K562 (cell line): ENCODE measurements around the gene POU2AF3. TPM values are rescaled to one million over a fixed set of nuclear protein-coding genes. Genes with fewer than 3 reads are reported as not detected.

Experiments used
- ATAC-seq: fragments of 200-7000 bp; cut with Tn5 transposase; 3 replicates; pipeline ENCODE4 v1.9.1; 2020; ENCODE audit warnings: moderate library complexity
- BruUV-seq: library from RNA; stranded (reverse); fragments of 400-500 nt; replicated peaks from 2 replicates; lab custom pipeline; 2021; lab: Mats Ljungman, UMichigan
- CTCF ChIA-PET: fragments of 300-600 bp; formaldehyde crosslinking; extraction: SDS; loops from one replicate; lab custom pipeline; 2021; ENCODE audit warnings: low intra/inter-chr PET ratio; lab: Yijun Ruan, JAX
- POLR2A ChIA-PET: fragments of 300-600, 350-650 bp; sonication (Branson Sonifier 250); formaldehyde crosslinking; extraction: SDS; loops from one replicate; lab custom pipeline; 2021; ENCODE audit warnings: antibody characterized with exemption, inconsistent platforms; lab: Yijun Ruan, JAX
- DNase-seq, 4 experiments: peaks; one replicate each; pipeline versions ENCODE4 v3.0.0 to v3.0.0-alpha.2; 2011 to 2018; ENCODE audit warnings: low spot score in 3 of 4, mixed read lengths in 3 of 4; ENCODE audit errors: extremely low read depth in 1 of 4
- FAIRE-seq: peaks from 2 replicates; lab custom pipeline; 2011; peaks lifted over from hg19 to GRCh38; lab: Jason Lieb, UNC
- H2AFZ ChIP-seq: 2 replicates; pipeline ENCODE4 v1.6.0; 2011; ENCODE audit warnings: low read depth, low read length, control low read depth, inconsistent platforms
- H3K27ac ChIP-seq: fragments of 200-600 bp; 3 replicates; pipeline ENCODE4 v1.8.0; 2011; ENCODE audit warnings: low read depth, mild to moderate bottlenecking, control low read depth, inconsistent platforms, low read length, moderate library complexity, mixed read lengths; ENCODE audit errors: extremely low read depth
- H3K27me3 ChIP-seq, 2 experiments: fragments of 300-600 bp in 1 of 2; 2 replicates in 1 of 2; 3 replicates in 1 of 2; pipeline versions ENCODE4 v1.6.0 to v1.8.0; 2011; ENCODE audit warnings: inconsistent platforms in 2 of 2, low read length in 2 of 2, mild to moderate bottlenecking in 1 of 2, mixed read lengths in 1 of 2, moderate library complexity in 1 of 2; ENCODE audit not compliant: control insufficient read depth in 2 of 2, insufficient read depth in 2 of 2
- H3K36me3 ChIP-seq: fragments of 300-600 bp; 3 replicates; pipeline ENCODE4 v1.8.0; 2011; ENCODE audit warnings: mild to moderate bottlenecking, low read length, inconsistent platforms; ENCODE audit not compliant: control insufficient read depth, insufficient read depth
- H3K4me1 ChIP-seq, 2 experiments: fragments of 200-600 bp in 1 of 2; replicated peaks in 1 of 2; 2 replicates in 1 of 2; 3 replicates in 1 of 2; pipeline versions ENCODE4 v1.5.1 to v1.8.0; 2011; ENCODE audit warnings: inconsistent platforms in 2 of 2, low read length in 2 of 2, mild to moderate bottlenecking in 1 of 2, mixed read lengths in 1 of 2, moderate library complexity in 1 of 2; ENCODE audit not compliant: control insufficient read depth in 2 of 2, insufficient read depth in 2 of 2
- H3K4me2 ChIP-seq: 2 replicates; pipeline ENCODE4 v1.6.1; 2011; ENCODE audit warnings: low read length, control low read depth, inconsistent platforms, mixed read lengths; ENCODE audit not compliant: insufficient read depth
- H3K4me3 ChIP-seq: fragments of 200-600 bp; sonication (generic), shearing (Covaris generic); 2 replicates; pipeline ENCODE4 v1.5.1; 2016; ENCODE audit warnings: control low read depth, inconsistent platforms
- H3K79me2 ChIP-seq: fragments of 200-600 bp; 3 replicates; pipeline ENCODE4 v1.8.0; 2011; ENCODE audit warnings: low read length, inconsistent platforms; ENCODE audit not compliant: control insufficient read depth, insufficient read depth
- H3K9ac ChIP-seq, 2 experiments: 2 replicates each; pipeline versions ENCODE4 v1.6.0 to v1.6.1; 2011; ENCODE audit warnings: low read depth in 2 of 2, low read length in 2 of 2, control low read depth in 1 of 2, inconsistent platforms in 1 of 2, mild to moderate bottlenecking in 1 of 2, mixed read lengths in 1 of 2; ENCODE audit not compliant: insufficient read depth in 1 of 2
- H3K9me1 ChIP-seq: one replicate; pipeline ENCODE4 v1.6.0; 2011; ENCODE audit warnings: inconsistent platforms, mild to moderate bottlenecking, low read length, moderate library complexity; ENCODE audit not compliant: control insufficient read depth, insufficient read depth
- H3K9me3 ChIP-seq: replicated peaks from 2 replicates; pipeline ENCODE4 v1.5.1; 2011; ENCODE audit warnings: low read depth, low read length, inconsistent platforms; ENCODE audit not compliant: control insufficient read depth, insufficient read depth
- H4K20me1 ChIP-seq: replicated peaks from 2 replicates; pipeline ENCODE4 v1.6.1; 2011; ENCODE audit warnings: low read length, inconsistent platforms, mixed read lengths; ENCODE audit not compliant: control insufficient read depth, insufficient read depth
- SMARCB1 ChIP-seq: IDR thresholded peaks from 2 replicates; pipeline ENCODE4 v1.6.1; 2011; ENCODE audit warnings: improper control_type of control experiment, low read depth; ENCODE audit not compliant: insufficient read length
- SREBF1 ChIP-seq: fragments of 150-350 bp; IDR thresholded peaks from 2 replicates; pipeline ENCODE4 v1.6.1; 2014; ENCODE audit warnings: antibody characterized with exemption, low read depth, low read length, borderline replicate concordance
- ZNF133 ChIP-seq: fragments of 250-450 bp; sonication (Bioruptor Pico); IDR thresholded peaks from 2 replicates; pipeline ENCODE4 v1.4.0; 2020; ENCODE audit warnings: mild to moderate bottlenecking
- ZNF174 ChIP-seq: fragments of 250-450 bp; sonication (Bioruptor Pico); IDR thresholded peaks from 2 replicates; pipeline ENCODE4 v1.4.0; 2020; ENCODE audit warnings: mild to moderate bottlenecking
- ZZZ3 ChIP-seq: fragments of 450-650 bp; IDR thresholded peaks from 2 replicates; pipeline ENCODE4 v1.6.1; 2016; ENCODE audit warnings: antibody characterized with exemption, mild to moderate bottlenecking, moderate library complexity
- WGBS: fragments of 100-300 bp; shearing (Covaris generic); methylation state at CpG from one replicate; pipeline ENCODE4 v1.1.6; 2016; ENCODE audit warnings: low coverage, mixed read lengths; ENCODE audit not compliant: insufficient coverage; ENCODE audit errors: missing lambda C conversion rate; 5-methylcytosine and 5-hydroxymethylcytosine counted together
- in situ Hi-C: fragments of 300-500 bp; cut with MboI; formaldehyde crosslinking; loops from 4 replicates; pipeline ENCODE4 v1.15.0; 2018; ENCODE audit warnings: inconsistent platforms, mixed read lengths
- intact Hi-C: fragments of 100-400 bp; cut with micrococcal nuclease; formaldehyde crosslinking; loops from 2 replicates; pipeline ENCODE4 v1.14.2; 2022
- polyA plus RNA-seq, 8 experiments: library from polyadenylated mRNA; depleted of rRNA in 4 of 8; stranded (reverse) in 5 of 8; unstranded in 3 of 8; fragments of >200 nt; fragmentation: Nextera tagmentation in 2 of 8; fragmentation: Illumina TruSeq in 1 of 8; extraction: Ambion mirVana in 2 of 8; extraction: Trizol in 1 of 8; gene quantifications; 2 replicates each; pipeline versions ENCODE4 v1.2.1 to v1.2.3, GENCODE V29; 2011 to 2014; ENCODE audit warnings: inconsistent platforms in 1 of 8, missing spikeins in 1 of 8
- total RNA-seq, 7 experiments: library from RNA; depleted of rRNA in 6 of 7; stranded (reverse); fragments of >200 nt in 6 of 7; fragmentation: Illumina TruSeq in 2 of 7; extraction: Trizol in 2 of 7; gene quantifications; 2 replicates each; pipeline versions ENCODE4 v1.2.1 to v1.2.3, GENCODE V29; 2011 to 2021; ENCODE audit warnings: low replicate concordance in 1 of 7
- TF ChIP-seq, protein P1 (sequence below): fragments of 250-450 bp; sonication (Bioruptor Pico); IDR thresholded peaks from 2 replicates; pipeline ENCODE4 v1.8.0; 2022; ENCODE audit warnings: moderate library complexity, mild to moderate bottlenecking, inconsistent platforms
- TF ChIP-seq, protein P2 (sequence below): sonication (generic); formaldehyde crosslinking; IDR thresholded peaks from 2 replicates; pipeline ENCODE4 v1.8.0; 2022; ENCODE audit warnings: missing genetic modification reagents, mild to moderate bottlenecking, moderate library complexity, borderline replicate concordance
- TF ChIP-seq, protein P3 (sequence below): fragments of 450-650 bp; formaldehyde crosslinking; IDR thresholded peaks from 2 replicates; pipeline ENCODE4 v1.4.0; 2022; ENCODE audit warnings: missing genetic modification characterization
- TF ChIP-seq, protein P4 (sequence below): fragments of 450-650 bp; formaldehyde crosslinking; IDR thresholded peaks from 2 replicates; pipeline ENCODE4 v1.4.0; 2020; ENCODE audit warnings: mild to moderate bottlenecking, moderate library complexity

Gene POU2AF3
- total and polyA plus RNA-seq, 9 of the 15 experiments (the other 6 are each of a cell fraction or from before 2014, with no cell fraction given): not detected

DNA sequence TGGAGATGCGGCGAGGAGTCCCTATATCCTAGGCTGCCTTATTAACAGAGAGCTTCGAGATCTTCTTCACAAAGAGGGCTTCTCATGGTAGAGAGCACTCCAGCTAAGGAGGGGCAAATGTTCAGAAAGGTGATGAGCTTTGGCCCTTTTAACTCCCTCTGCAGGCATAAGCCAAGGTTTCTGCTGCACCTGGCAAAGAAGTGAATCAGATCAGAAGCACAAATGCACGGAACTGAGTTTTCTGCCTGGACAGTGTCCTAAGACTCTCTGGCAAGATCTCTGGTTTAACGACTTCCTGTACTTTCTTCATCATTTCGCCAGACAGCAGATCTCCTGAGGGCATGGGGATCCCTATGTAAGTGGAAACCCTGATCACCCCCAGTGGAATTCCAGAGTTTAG is 37.2 kb downstream of the POU2AF3 start:
- Histone ChIP-seq H3K79me2 (no peaks in the 10 kb centered on the region), H3K9ac (no peak overlapping the region), H3K27ac (no peak overlapping the region), H3K4me1 (no peaks in the 10 kb centered on the region), H3K9me1 (no peaks in the 10 kb centered on the region), H3K4me2 (no peak overlapping the region), H3K9me3 (no peaks in the 10 kb centered on the region), H2AFZ (no peak overlapping the region), H3K27me3 (no peaks in the 10 kb centered on the region), H4K20me1 (no peaks in the 10 kb centered on the region), H3K4me3 (no peak overlapping the region), H3K36me3 (no peaks in the 10 kb centered on the region)
- CTCF ChIA-PET: no interaction called here
- no peak for ATAC-seq
- DNase-seq: no peak
- in situ Hi-C loops: no loop called here
- POLR2A ChIA-PET: no interaction called here
- WGBS: 0% methylated on average over 6 of the region's 6 CpGs
- FAIRE-seq: no peak
- intact Hi-C loops: no loop called here
- BruUV-seq: no TSS peak
- TF ChIP-seq, protein P1, sequence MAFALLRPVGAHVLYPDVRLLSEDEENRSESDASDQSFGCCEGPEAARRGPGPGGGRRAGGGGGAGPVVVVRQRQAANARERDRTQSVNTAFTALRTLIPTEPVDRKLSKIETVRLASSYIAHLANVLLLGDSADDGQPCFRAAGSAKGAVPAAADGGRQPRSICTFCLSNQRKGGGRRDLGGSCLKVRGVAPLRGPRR (CRISPR knock-in tag): no peak
- no peak for TF ChIP-seq SMARCB1
- TF ChIP-seq, protein P2, sequence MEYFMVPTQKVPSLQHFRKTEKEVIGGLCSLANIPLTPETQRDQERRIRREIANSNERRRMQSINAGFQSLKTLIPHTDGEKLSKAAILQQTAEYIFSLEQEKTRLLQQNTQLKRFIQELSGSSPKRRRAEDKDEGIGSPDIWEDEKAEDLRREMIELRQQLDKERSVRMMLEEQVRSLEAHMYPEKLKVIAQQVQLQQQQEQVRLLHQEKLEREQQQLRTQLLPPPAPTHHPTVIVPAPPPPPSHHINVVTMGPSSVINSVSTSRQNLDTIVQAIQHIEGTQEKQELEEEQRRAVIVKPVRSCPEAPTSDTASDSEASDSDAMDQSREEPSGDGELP: no peak
- no peak for TF ChIP-seq ZZZ3
- TF ChIP-seq ZNF133: no peak
- TF ChIP-seq, protein P3, sequence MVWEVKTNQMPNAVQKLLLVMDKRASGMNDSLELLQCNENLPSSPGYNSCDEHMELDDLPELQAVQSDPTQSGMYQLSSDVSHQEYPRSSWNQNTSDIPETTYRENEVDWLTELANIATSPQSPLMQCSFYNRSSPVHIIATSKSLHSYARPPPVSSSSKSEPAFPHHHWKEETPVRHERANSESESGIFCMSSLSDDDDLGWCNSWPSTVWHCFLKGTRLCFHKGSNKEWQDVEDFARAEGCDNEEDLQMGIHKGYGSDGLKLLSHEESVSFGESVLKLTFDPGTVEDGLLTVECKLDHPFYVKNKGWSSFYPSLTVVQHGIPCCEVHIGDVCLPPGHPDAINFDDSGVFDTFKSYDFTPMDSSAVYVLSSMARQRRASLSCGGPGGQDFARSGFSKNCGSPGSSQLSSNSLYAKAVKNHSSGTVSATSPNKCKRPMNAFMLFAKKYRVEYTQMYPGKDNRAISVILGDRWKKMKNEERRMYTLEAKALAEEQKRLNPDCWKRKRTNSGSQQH (CRISPR knock-in tag): no peak
- TF ChIP-seq, protein P4, sequence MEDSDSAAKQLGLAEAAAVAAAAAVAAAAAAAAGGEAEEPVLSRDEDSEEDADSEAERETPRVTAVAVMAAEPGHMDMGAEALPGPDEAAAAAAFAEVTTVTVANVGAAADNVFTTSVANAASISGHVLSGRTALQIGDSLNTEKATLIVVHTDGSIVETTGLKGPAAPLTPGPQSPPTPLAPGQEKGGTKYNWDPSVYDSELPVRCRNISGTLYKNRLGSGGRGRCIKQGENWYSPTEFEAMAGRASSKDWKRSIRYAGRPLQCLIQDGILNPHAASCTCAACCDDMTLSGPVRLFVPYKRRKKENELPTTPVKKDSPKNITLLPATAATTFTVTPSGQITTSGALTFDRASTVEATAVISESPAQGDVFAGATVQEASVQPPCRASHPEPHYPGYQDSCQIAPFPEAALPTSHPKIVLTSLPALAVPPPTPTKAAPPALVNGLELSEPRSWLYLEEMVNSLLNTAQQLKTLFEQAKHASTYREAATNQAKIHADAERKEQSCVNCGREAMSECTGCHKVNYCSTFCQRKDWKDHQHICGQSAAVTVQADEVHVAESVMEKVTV: no peak
- no peak for TF ChIP-seq ZNF174
- TF ChIP-seq SREBF1: no peak
